SK-N-SH treated with all-trans-retinoic acid at 6 μM for 48 hours (cell line): Measurements from ENCODE around the gene FRMD4A.

Experiments
- ATAC-seq: fragments of 200-7000 bp; cut with Tn5 transposase; 3 replicates; pipeline ENCODE4 v1.9.1; 2020; ENCODE audit warnings: mild to moderate bottlenecking, moderate library complexity
- ARNTL ChIP-seq: fragments of 450-650 bp; formaldehyde crosslinking; IDR thresholded peaks from 2 replicates; pipeline ENCODE4 v1.5.0; 2020; ENCODE audit warnings: low read depth, mild to moderate bottlenecking, moderate library complexity, borderline replicate concordance
- BACH2 ChIP-seq: fragments of 250-450 bp; sonication (Bioruptor Pico); IDR thresholded peaks from 2 replicates; pipeline ENCODE4 v1.9.0; 2021; ENCODE audit warnings: mild to moderate bottlenecking, borderline replicate concordance
- CSDC2 ChIP-seq: fragments of 250-450 bp; sonication (Bioruptor Pico); IDR thresholded peaks from 2 replicates; pipeline ENCODE4 v1.5.0; 2020; ENCODE audit warnings: mild to moderate bottlenecking, moderate library complexity
- GLIS3 ChIP-seq: fragments of 250-450 bp; sonication (Bioruptor Pico); IDR thresholded peaks from 2 replicates; pipeline ENCODE4 v1.5.0; 2020; ENCODE audit warnings: mild to moderate bottlenecking, moderate library complexity
- ISL1 ChIP-seq: fragments of 250-450 bp; sonication (Bioruptor Pico); IDR thresholded peaks from 2 replicates; pipeline ENCODE4 v2.1.2; 2022; ENCODE audit warnings: mild to moderate bottlenecking, moderate library complexity
- OSR1 ChIP-seq: fragments of 250-450 bp; sonication (Bioruptor Pico); IDR thresholded peaks from 2 replicates; pipeline ENCODE4 v1.8.0; 2022; ENCODE audit warnings: moderate library complexity, mild to moderate bottlenecking, inconsistent platforms
- PPARA ChIP-seq: fragments of 250-450 bp; sonication (Bioruptor Pico); IDR thresholded peaks from 2 replicates; pipeline ENCODE4 v1.5.0; 2020; ENCODE audit warnings: mild to moderate bottlenecking, borderline replicate concordance
- RARB ChIP-seq: fragments of 250-450 bp; sonication (Bioruptor Pico); IDR thresholded peaks from 2 replicates; pipeline ENCODE4 v1.8.0; 2021; ENCODE audit warnings: mild to moderate bottlenecking, moderate library complexity
- SNAI2 ChIP-seq: fragments of 250-450 bp; sonication (Bioruptor Pico); IDR thresholded peaks from 2 replicates; pipeline ENCODE4 v1.5.0; 2020; ENCODE audit warnings: mild to moderate bottlenecking, moderate library complexity
- TCF4 ChIP-seq: fragments of 250-450 bp; sonication (Bioruptor Pico); IDR thresholded peaks from 2 replicates; pipeline ENCODE4 v1.8.0; 2021; ENCODE audit warnings: mild to moderate bottlenecking, moderate library complexity, borderline replicate concordance
- TOX ChIP-seq: fragments of 250-450 bp; sonication (Bioruptor Pico); IDR thresholded peaks from 2 replicates; pipeline ENCODE4 v1.8.0; 2021; ENCODE audit warnings: mild to moderate bottlenecking, moderate library complexity, borderline replicate concordance
- ZC3H10 ChIP-seq: fragments of 250-450 bp; sonication (Bioruptor Pico); IDR thresholded peaks from 2 replicates; pipeline ENCODE4 v1.5.1; 2021; ENCODE audit warnings: mild to moderate bottlenecking, moderate library complexity
- ZFP3 ChIP-seq: fragments of 250-450 bp; sonication (Bioruptor Pico); IDR thresholded peaks from 2 replicates; pipeline ENCODE4 v1.5.0; 2020; ENCODE audit warnings: mild to moderate bottlenecking, moderate library complexity
- ZFP30 ChIP-seq: fragments of 450-650 bp; formaldehyde crosslinking; IDR thresholded peaks from 2 replicates; pipeline ENCODE4 v1.5.0; 2022; ENCODE audit warnings: mild to moderate bottlenecking, moderate library complexity
- ZNF565 ChIP-seq: fragments of 450-650 bp; formaldehyde crosslinking; conservative IDR thresholded peaks from 2 replicates; pipeline ENCODE4 v1.5.0; 2020; ENCODE audit warnings: low read depth, mild to moderate bottlenecking, moderate library complexity
- ZNF70 ChIP-seq: fragments of 450-650 bp; formaldehyde crosslinking; IDR thresholded peaks from 2 replicates; pipeline ENCODE4 v1.5.0; 2020; ENCODE audit warnings: mild to moderate bottlenecking, moderate library complexity
- ZNF8 ChIP-seq: fragments of 450-650 bp; formaldehyde crosslinking; IDR thresholded peaks from 2 replicates; pipeline ENCODE4 v1.5.0; 2020; ENCODE audit warnings: mild to moderate bottlenecking, moderate library complexity
- TF ChIP-seq, protein P1 (sequence below): fragments of 250-450 bp; sonication (Bioruptor Pico); IDR thresholded peaks from 2 replicates; pipeline ENCODE4 v1.5.1; 2020; ENCODE audit warnings: low read depth, mild to moderate bottlenecking, moderate library complexity
- TF ChIP-seq, protein P2 (sequence below): fragments of 250-450 bp; sonication (Bioruptor Pico); IDR thresholded peaks from 2 replicates; pipeline ENCODE4 v1.8.0; 2020; ENCODE audit warnings: mild to moderate bottlenecking, moderate library complexity, borderline replicate concordance
- TF ChIP-seq, protein P3 (sequence below): fragments of 250-450 bp; sonication (Bioruptor Pico); IDR thresholded peaks from 2 replicates; pipeline ENCODE4 v1.5.0; 2020; ENCODE audit warnings: mild to moderate bottlenecking, moderate library complexity
- TF ChIP-seq, protein P4 (sequence below): fragments of 250-450 bp; sonication (Bioruptor Pico); IDR thresholded peaks from 2 replicates; pipeline ENCODE4 v1.8.0; 2021; ENCODE audit warnings: low read depth, mild to moderate bottlenecking, moderate library complexity, borderline replicate concordance

Gene FRMD4A

DNA sequence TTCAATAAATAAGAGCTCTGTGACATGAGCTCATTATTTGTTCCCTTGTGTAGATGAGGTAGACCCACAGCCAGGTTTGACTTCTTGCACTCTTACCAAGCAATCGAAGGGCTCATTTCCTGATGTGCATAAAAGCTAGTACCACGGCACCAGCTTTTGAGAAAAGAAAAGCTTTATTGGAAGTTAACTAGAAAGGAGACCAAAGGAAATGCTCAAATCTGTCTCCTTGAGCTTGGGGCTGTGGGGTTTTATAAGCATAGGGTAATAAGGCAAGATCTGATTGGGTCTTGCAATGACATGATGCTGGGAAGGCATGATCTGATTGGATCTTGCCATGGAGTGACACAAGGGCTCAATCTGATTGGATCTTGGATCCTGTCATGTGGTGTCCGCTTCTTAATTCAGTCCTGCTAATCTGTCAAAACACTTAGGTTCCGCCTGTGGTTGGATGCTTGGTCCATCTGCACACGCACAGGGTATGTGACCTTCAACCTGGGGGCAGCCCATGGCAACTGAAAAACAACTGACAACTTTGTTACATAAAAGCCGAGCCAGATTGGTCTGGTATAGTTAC lies 47.8 kb upstream of the FRMD4A start (continued):
- no peak for TF ChIP-seq ARNTL (CRISPR knock-in tag)
- no peak for TF ChIP-seq ZNF70 (CRISPR knock-in tag)

DNA sequence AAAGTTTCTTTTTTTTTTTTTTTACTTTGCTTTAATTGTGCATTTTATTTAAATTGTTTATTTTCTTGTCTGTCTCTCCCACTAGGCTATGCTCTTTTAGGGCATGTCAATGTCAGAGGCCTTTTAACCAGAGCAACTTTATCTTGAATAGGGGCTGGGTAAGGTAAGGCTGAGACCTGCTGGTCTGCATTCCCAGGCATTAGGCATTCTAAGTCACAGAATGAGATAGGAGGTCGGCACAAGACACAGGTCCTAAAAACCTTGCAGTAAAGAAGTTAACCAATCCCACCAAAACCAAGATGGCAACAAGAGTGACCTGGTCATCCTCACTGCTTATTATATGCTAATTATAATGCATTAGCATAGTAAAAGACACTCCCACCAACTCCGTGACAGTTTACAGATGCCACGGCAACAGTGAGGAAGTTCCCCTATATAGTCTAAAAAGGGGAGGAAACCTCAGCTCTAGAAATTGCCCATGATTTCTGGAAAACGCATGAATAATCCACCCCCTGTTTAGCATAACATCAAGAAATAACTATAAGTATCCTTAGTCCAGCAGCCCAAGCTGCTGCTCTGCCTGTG lies 47.0 kb upstream of the FRMD4A start:
- ATAC-seq = no peak
- no peak for TF ChIP-seq TCF4 (CRISPR knock-in tag)
- no peak for TF ChIP-seq GLIS3 (CRISPR knock-in tag)
- TF ChIP-seq, protein P1, sequence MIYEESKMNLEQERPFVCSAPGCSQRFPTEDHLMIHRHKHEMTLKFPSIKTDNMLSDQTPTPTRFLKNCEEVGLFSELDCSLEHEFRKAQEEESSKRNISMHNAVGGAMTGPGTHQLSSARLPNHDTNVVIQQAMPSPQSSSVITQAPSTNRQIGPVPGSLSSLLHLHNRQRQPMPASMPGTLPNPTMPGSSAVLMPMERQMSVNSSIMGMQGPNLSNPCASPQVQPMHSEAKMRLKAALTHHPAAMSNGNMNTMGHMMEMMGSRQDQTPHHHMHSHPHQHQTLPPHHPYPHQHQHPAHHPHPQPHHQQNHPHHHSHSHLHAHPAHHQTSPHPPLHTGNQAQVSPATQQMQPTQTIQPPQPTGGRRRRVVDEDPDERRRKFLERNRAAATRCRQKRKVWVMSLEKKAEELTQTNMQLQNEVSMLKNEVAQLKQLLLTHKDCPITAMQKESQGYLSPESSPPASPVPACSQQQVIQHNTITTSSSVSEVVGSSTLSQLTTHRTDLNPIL = no peak
- no peak for TF ChIP-seq PPARA (CRISPR knock-in tag)
- TF ChIP-seq ZFP3 (CRISPR knock-in tag) = no peak
- TF ChIP-seq ZC3H10 (CRISPR knock-in tag) = no peak

DNA sequence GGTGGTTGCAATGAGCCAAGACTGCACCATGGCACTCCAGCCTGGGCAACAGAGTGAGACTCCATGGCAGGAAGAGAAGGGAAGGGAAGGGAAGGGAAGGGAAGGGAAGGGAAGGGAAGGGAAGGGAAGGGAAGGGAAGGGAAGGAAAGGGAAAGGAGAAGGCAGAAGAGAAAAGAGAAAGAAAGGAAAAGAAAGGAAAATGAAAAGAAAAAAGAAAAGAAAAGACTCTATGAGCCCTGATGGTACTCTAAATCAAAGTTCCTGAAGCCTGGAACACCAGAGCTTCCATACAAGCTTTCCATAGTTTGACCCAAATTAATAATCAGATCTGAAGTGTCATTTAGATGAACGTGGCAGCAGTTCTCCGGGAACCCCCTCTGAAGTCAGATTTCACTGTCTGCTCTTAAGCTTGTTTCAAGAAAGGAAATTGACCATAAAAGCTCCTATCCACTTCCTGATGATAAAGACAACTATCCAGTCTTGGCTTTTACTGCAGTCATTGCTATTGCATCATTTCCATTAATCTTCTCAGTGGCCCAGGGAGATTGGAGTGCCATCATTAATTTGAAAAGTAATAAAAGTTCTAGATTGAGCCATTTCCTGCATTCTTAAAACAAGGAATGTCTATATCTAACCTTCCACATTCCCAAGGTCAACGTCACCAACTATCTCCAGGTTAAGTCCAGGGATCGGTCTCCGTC lies 44.2 kb upstream of the FRMD4A start:
- TF ChIP-seq RARB (CRISPR knock-in tag) (no peak), ZNF8 (no peak), ISL1 (CRISPR knock-in tag) (peak; percentile 72), OSR1 (no peak), GLIS3 (CRISPR knock-in tag) (no peak)
- no peak for ATAC-seq

DNA sequence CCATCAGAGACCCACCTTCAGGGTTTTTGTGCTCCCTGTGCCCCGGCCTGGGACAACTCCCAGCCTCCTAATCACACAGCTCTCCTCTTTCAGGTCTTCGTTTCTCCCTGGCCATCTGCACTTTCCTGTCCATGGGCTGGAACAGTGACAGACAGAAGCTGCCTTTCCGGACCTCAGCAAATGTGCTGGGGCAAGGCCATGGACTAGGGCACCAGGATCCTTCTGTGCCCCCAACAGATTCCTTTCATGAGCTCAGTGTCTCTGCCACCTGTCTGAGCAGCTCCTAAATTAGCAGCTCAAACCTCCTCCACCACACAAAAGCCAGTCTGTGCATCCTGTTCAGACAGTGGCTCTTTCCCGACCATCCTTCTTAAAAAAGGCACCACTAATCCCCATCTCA lies 41.9 kb upstream of the FRMD4A start:
- TF ChIP-seq, protein P2, sequence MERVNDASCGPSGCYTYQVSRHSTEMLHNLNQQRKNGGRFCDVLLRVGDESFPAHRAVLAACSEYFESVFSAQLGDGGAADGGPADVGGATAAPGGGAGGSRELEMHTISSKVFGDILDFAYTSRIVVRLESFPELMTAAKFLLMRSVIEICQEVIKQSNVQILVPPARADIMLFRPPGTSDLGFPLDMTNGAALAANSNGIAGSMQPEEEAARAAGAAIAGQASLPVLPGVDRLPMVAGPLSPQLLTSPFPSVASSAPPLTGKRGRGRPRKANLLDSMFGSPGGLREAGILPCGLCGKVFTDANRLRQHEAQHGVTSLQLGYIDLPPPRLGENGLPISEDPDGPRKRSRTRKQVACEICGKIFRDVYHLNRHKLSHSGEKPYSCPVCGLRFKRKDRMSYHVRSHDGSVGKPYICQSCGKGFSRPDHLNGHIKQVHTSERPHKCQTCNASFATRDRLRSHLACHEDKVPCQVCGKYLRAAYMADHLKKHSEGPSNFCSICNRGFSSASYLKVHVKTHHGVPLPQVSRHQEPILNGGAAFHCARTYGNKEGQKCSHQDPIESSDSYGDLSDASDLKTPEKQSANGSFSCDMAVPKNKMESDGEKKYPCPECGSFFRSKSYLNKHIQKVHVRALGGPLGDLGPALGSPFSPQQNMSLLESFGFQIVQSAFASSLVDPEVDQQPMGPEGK (CRISPR knock-in tag) = no peak
- TF ChIP-seq ZFP3 (CRISPR knock-in tag) (no peak), OSR1 (no peak)
- TF ChIP-seq, all 23 proteins: peak for 0
- ATAC-seq = no peak

DNA sequence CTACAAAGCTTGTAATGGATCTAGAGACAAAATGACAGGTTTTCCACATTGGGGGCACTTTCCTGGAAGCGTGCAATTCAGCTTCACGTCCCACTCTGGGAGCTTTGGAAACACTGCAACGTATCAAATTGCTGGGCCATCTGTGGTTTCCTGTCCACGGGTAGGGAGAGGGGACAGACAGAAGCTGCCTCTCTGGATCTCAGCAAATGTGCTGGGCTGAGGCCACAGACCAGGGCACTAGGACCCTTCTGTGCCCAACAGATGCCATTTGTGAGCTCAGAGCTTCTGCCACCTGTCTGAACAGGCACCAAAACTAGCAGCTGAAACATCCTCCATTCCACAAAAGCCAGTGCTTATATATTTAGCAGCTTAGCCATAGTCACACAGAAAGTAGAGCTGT lies 40.9 kb upstream of the FRMD4A start:
- no peak for ATAC-seq

DNA sequence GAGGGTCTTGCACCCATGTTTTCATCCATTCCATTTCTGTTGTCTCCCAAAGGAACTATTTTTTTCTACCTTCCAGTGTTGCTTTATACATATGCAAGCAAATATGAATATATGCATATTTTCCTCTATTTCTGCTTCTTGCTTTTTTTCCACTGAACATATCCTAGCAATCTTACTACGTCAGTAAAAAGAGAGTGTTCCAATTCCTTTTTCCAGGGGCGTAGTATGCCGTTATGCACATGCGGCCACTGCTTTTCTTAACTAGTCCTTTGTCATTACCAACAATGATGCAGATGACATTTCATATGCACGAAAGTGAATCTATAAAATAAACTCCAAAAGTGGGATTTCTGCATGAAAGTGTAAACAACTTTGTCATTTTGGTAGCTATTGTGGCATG lies 40.2 kb upstream of the FRMD4A start:
- ATAC-seq = no peak
- TF ChIP-seq ZNF8 (no peak), ZFP30 (CRISPR knock-in tag) (no peak), SNAI2 (no peak), ZNF70 (CRISPR knock-in tag) (no peak), OSR1 (no peak), ZC3H10 (CRISPR knock-in tag) (no peak), CSDC2 (no peak), ISL1 (CRISPR knock-in tag) (no peak), BACH2 (CRISPR knock-in tag) (no peak), ARNTL (CRISPR knock-in tag) (no peak), ZFP3 (CRISPR knock-in tag) (no peak), RARB (CRISPR knock-in tag) (no peak), TCF4 (CRISPR knock-in tag) (no peak)
- TF ChIP-seq, protein P2 (CRISPR knock-in tag) = no peak
- TF ChIP-seq, protein P1 = no peak
- TF ChIP-seq, protein P3, sequence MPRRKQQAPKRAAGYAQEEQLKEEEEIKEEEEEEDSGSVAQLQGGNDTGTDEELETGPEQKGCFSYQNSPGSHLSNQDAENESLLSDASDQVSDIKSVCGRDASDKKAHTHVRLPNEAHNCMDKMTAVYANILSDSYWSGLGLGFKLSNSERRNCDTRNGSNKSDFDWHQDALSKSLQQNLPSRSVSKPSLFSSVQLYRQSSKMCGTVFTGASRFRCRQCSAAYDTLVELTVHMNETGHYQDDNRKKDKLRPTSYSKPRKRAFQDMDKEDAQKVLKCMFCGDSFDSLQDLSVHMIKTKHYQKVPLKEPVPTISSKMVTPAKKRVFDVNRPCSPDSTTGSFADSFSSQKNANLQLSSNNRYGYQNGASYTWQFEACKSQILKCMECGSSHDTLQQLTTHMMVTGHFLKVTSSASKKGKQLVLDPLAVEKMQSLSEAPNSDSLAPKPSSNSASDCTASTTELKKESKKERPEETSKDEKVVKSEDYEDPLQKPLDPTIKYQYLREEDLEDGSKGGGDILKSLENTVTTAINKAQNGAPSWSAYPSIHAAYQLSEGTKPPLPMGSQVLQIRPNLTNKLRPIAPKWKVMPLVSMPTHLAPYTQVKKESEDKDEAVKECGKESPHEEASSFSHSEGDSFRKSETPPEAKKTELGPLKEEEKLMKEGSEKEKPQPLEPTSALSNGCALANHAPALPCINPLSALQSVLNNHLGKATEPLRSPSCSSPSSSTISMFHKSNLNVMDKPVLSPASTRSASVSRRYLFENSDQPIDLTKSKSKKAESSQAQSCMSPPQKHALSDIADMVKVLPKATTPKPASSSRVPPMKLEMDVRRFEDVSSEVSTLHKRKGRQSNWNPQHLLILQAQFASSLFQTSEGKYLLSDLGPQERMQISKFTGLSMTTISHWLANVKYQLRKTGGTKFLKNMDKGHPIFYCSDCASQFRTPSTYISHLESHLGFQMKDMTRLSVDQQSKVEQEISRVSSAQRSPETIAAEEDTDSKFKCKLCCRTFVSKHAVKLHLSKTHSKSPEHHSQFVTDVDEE = no peak
- TF ChIP-seq, protein P4, sequence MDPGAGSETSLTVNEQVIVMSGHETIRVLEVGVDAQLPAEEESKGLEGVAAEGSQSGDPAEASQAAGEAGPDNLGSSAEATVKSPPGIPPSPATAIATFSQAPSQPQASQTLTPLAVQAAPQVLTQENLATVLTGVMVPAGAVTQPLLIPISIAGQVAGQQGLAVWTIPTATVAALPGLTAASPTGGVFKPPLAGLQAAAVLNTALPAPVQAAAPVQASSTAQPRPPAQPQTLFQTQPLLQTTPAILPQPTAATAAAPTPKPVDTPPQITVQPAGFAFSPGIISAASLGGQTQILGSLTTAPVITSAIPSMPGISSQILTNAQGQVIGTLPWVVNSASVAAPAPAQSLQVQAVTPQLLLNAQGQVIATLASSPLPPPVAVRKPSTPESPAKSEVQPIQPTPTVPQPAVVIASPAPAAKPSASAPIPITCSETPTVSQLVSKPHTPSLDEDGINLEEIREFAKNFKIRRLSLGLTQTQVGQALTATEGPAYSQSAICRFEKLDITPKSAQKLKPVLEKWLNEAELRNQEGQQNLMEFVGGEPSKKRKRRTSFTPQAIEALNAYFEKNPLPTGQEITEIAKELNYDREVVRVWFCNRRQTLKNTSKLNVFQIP (CRISPR knock-in tag) = no peak

More for the DNA sequence above, 40.9 kb upstream of the FRMD4A start:
- TF ChIP-seq TOX (no peak), CSDC2 (no peak), RARB (CRISPR knock-in tag) (no peak), ISL1 (CRISPR knock-in tag) (no peak), ZNF565 (no peak)
